Astrocyte (in vitro differentiated cells and primary cell): ENCODE data around the gene BCO1.

ENCODE experiments used
- CTCF ChIP-seq: IDR thresholded peaks from 2 replicates; pipeline ENCODE4 v1.5.1; 2011; ENCODE audit warnings: low read depth, mild to moderate bottlenecking, inconsistent platforms, low read length, moderate library complexity; ENCODE audit not compliant: insufficient read depth
- EZH2 ChIP-seq: IDR thresholded peaks from 2 replicates; pipeline ENCODE4 v1.6.1; 2012; ENCODE audit warnings: mild to moderate bottlenecking, low read length, inconsistent platforms; ENCODE audit not compliant: insufficient read depth

- TF ChIP-seq CTCF (no peak), EZH2 (no peak)
Measured at GRCh38 chr16:81220349-81220748, 18.1 kb upstream of the BCO1 start.
